AG09319 (cell line): ENCODE measurements around the gene REEP1.

ENCODE experiments used
- DNase-seq: peaks from one replicate; pipeline ENCODE4 v3.0.0-alpha.2; 2010; ENCODE audit warnings: low read depth; ENCODE audit errors: extremely low read depth
- CTCF ChIP-seq: IDR thresholded peaks from 2 replicates; pipeline ENCODE4 v1.5.1; 2011; ENCODE audit warnings: low read depth, mild to moderate bottlenecking, inconsistent platforms, low read length, moderate library complexity

Gene REEP1

GRCh38 chr2:86344404-86344803 is 7.0 kb upstream of the REEP1 start:
- no peak for DNase-seq
- no peak for TF ChIP-seq CTCF

- no peak for DNase-seq
- no peak for TF ChIP-seq CTCF
Measured at GRCh38 chr2:86342488-86342887, 5.1 kb upstream of the REEP1 start.

GRCh38 chr2:86341470-86341869 is 4.0 kb upstream of the REEP1 start:
- no peak for TF ChIP-seq CTCF

GRCh38 chr2:86338778-86339295 is 1.4 kb upstream of the REEP1 start:
- no peak for DNase-seq
- no peak for TF ChIP-seq CTCF

More at GRCh38 chr2:86341470-86341869, 4.0 kb upstream of the REEP1 start:
- DNase-seq = no peak

GRCh38 chr2:86336675-86337243 is 667 bp downstream of the REEP1 start:
- DNase-seq = no peak
- TF ChIP-seq CTCF = no peak

GRCh38 chr2:86335865-86336674 is 1.4 kb downstream of the REEP1 start:
- DNase-seq = no peak
- no peak for TF ChIP-seq CTCF

- TF ChIP-seq CTCF = no peak
- no peak for DNase-seq
Measured at GRCh38 chr2:86333378-86333777, 4.0 kb downstream of the REEP1 start.
